ENCODE measurements around the gene CACNA2D1.

The CACNA2D1 gene

GRCh38 chr7:82317257-82317721 lies 126.3 kb downstream of the CACNA2D1 start:
- DNase-seq (ENCODE audit: low read depth): no peak
- no peak for TF ChIP-seq CTCF (IDR thresholded peaks at IDR 0.05; ENCODE audit: control insufficient read depth, insufficient read depth, low read depth, low read length, missing control alignments)
- no peak overlapping the region for H3K4me3 ChIP-seq (ENCODE audit: control insufficient read depth, low read depth, low read length)

GRCh38 chr7:82313269-82313668 lies 130.3 kb downstream of the CACNA2D1 start:
- H3K4me3 ChIP-seq (ENCODE audit: control insufficient read depth, low read depth, low read length): no peak overlapping the region
- DNase-seq (ENCODE audit: low read depth): no peak
- no peak for TF ChIP-seq CTCF (IDR thresholded peaks at IDR 0.05; ENCODE audit: control insufficient read depth, insufficient read depth, low read depth, low read length, missing control alignments)

GRCh38 chr7:82312646-82313045 lies 130.9 kb downstream of the CACNA2D1 start:
- no peak for DNase-seq (ENCODE audit: low read depth)
- no peak overlapping the region for H3K4me3 ChIP-seq (ENCODE audit: control insufficient read depth, low read depth, low read length)
- TF ChIP-seq CTCF (IDR thresholded peaks at IDR 0.05; ENCODE audit: control insufficient read depth, insufficient read depth, low read depth, low read length, missing control alignments): no peak

- TF ChIP-seq CTCF (IDR thresholded peaks at IDR 0.05; ENCODE audit: control insufficient read depth, insufficient read depth, low read depth, low read length, missing control alignments): no peak
- DNase-seq (ENCODE audit: low read depth): no peak
- no peak overlapping the region for H3K4me3 ChIP-seq (ENCODE audit: control insufficient read depth, low read depth, low read length)
These were observed 138.1 kb downstream of the CACNA2D1 start for GRCh38 chr7:82305347-82306005.

GRCh38 chr7:82294865-82295264 lies 148.7 kb downstream of the CACNA2D1 start:
- no peak for TF ChIP-seq CTCF (IDR thresholded peaks at IDR 0.05; ENCODE audit: control insufficient read depth, insufficient read depth, low read depth, low read length, missing control alignments)
- no peak overlapping the region for H3K4me3 ChIP-seq (ENCODE audit: control insufficient read depth, low read depth, low read length)
- no peak for DNase-seq (ENCODE audit: low read depth)

- no peak for TF ChIP-seq CTCF (IDR thresholded peaks at IDR 0.05; ENCODE audit: control insufficient read depth, insufficient read depth, low read depth, low read length, missing control alignments)
- H3K4me3 ChIP-seq (ENCODE audit: control insufficient read depth, low read depth, low read length): no peak overlapping the region
- DNase-seq (ENCODE audit: low read depth): no peak
These were observed 149.2 kb downstream of the CACNA2D1 start for GRCh38 chr7:82294382-82294784.
